ENCODE data around the gene TDO2.

TDO2 gene

DNA sequence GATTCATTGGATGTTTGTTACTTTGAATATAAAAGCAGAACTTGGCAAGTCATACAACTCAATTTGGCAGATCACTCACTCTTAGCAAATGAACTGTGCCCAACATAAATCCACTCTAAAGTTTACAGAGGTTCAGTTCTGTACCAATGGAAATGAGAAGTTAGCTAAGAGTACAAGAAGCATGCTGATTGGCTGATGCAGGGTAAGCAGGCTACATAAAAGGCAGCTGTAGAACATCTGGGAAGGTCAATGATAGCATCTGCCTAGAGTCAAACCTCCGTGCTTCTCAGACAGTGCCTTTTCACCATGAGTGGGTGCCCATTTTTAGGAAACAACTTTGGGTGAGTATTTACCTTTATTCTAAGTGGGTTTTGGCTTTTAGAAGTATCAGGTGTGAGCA lies at the start of gene TDO2:
Gene TDO2 (plus strand): TSS at position 244 of the 400 bp plus-strand sequence. CDS start 63 bp downstream, at position 307.
- Histone ChIP-seq H3K4me3 (no peak within 1 kb of the TSS), H3K27ac (no peak within 1 kb of the TSS)
- TF ChIP-seq, protein P1, sequence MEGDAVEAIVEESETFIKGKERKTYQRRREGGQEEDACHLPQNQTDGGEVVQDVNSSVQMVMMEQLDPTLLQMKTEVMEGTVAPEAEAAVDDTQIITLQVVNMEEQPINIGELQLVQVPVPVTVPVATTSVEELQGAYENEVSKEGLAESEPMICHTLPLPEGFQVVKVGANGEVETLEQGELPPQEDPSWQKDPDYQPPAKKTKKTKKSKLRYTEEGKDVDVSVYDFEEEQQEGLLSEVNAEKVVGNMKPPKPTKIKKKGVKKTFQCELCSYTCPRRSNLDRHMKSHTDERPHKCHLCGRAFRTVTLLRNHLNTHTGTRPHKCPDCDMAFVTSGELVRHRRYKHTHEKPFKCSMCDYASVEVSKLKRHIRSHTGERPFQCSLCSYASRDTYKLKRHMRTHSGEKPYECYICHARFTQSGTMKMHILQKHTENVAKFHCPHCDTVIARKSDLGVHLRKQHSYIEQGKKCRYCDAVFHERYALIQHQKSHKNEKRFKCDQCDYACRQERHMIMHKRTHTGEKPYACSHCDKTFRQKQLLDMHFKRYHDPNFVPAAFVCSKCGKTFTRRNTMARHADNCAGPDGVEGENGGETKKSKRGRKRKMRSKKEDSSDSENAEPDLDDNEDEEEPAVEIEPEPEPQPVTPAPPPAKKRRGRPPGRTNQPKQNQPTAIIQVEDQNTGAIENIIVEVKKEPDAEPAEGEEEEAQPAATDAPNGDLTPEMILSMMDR (IDR thresholded peaks at IDR 0.05) = no peak
- no peak for DNase-seq (ENCODE audit: low spot score)

DNA sequence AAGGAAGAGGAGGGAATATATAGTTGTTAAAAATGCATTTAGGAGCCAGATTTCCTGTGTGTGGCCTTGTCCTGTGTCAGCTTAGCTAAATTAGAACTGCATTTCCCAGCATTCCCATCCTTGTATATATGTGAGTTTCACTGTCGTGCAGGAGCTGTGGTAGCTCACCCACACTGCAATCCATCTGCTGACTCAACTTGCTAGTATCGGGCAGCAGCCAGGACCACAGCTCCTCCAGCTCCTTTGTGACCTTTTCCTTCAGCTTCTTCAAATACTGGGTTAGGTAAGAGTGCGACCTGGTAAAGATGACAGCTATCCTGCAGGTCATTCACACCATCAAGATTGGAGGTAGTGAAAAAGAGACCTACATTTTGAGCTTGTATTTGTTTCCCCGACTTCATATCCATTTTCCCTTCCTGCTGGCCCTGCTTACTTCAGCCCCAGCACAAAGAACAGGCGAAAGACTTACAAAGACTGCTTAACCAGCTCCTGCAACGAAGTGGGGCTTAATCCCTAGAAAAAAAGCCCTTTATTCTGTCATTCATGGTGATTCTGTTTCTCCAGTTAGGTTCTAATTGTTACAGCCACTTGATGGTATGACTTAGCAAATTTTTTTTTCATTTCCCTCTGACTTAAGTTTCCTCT lies 48.8 kb upstream of the TDO2 start:
- H3K27ac ChIP-seq = no peak overlapping the region
- no peak overlapping the region for H3K4me3 ChIP-seq
- TF ChIP-seq, protein P1 (IDR thresholded peaks at IDR 0.05) = no peak
- no peak for DNase-seq (ENCODE audit: low spot score)

DNA sequence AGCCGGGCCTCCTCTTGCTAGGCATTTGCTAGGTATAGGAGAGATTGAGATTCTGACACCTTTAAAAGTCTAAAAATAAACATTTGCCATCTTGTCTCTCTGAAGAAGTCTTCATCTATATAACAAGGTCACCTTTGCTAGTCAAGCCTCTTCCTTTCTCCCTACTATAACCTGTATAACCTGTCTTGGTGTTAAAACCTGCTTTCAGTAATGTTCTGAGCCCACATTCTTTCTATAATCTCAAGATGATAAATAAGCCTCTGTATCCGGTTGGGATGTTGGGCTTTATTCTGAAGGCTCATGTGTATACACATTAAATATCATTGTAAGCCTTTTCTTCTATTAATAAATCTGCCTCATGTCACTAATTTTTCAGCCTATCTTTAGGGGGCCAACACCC lies 47.6 kb upstream of the TDO2 start:
- TF ChIP-seq, protein P1 (IDR thresholded peaks at IDR 0.05) = no peak
- Histone ChIP-seq H3K4me3 (no peak overlapping the region), H3K27ac (no peak overlapping the region)
- no peak for DNase-seq (ENCODE audit: low spot score)

DNA sequence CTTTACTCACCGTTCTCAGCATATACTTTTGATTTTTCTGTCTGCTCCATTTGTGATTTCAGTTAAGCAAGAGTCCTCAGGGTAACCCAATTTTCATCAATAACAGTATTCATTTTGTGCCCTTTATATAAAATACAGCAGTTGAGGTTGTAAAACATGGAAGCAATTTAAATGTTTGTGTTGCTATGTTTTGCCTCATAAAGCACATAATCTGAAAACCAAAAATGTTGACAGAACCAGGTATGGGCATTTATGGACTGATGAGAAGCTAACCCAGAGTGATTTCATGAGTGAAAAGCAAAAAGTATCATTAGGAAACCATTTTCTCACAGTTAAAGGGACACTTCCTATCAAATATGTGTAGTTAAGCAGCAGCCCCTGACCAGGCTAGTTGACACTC lies 37.3 kb upstream of the TDO2 start, which contains the start of gene ASIC5:
Gene ASIC5 (minus strand): TSS at position 101 of the 400 bp plus-strand sequence. CDS start 51 bp downstream, at position 50.
- Histone ChIP-seq H3K27ac (no peak within 1 kb of the TSS), H3K4me3 (no peak within 1 kb of the TSS)
- TF ChIP-seq, protein P1 (IDR thresholded peaks at IDR 0.05) = no peak
- no peak for DNase-seq (ENCODE audit: low spot score)

DNA sequence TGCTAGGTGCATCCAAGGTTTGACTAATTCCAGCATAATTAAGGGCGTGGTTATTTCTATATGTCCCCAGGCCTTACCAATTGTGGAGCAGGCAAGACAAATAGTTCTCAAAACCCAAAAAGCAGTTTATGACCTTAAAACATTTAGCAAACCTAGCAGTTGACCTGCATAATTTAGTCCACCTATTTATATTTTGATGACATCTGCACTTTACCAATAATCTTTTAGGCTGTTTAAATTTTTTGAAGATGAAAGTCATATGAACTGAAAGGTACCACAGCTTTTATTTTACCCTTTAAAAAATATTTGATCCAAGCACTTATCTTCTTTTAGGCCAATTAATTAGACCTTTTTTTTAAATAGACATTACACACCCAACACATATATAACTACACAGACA lies 27.6 kb upstream of the TDO2 start:
- no peak for DNase-seq (ENCODE audit: low spot score)
- TF ChIP-seq, protein P1 (IDR thresholded peaks at IDR 0.05) = no peak
- H3K4me3 ChIP-seq = no peak overlapping the region
- no peak overlapping the region for H3K27ac ChIP-seq

DNA sequence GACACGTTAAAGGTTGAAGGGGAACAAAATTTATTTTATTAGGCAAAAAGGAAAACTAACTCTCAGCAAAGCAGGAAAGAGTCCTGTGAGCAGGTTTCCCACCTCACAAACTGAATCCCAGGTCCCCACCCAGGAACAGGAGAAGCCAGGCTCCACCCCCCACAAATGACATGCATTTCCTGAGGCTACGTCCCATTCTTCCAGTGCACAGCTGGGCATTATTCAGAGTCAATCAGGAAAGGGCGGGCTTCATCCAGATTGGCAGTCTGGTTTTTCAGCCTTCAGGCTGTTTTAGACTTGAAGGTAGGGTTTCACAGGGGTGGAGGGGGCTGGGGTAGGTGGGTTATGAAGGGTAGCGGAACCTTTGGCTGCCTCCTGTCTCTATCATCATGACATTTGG lies 25.5 kb upstream of the TDO2 start:
- Histone ChIP-seq H3K4me3 (no peak overlapping the region), H3K27ac (no peak overlapping the region)
- TF ChIP-seq, protein P1 (IDR thresholded peaks at IDR 0.05) = no peak
- no peak for DNase-seq (ENCODE audit: low spot score)

DNA sequence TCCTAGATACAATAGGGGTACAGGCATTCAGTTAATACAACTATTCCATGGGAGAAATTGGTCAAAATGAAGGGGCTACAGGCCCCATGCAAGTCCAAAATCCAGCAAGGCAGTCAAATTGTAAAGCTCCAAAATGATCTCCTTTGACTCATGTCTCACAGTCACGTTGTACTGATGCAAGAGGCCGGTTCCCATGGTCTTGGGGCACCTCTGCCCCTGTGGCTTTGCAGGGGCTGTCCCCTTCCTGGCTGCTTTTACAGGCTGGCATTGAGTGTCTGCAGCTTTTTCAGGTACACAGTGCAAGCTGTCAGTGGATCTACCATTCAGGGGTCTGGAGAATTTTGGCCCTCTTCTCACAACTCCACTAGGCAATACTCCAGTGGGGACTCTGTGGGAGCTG lies 24.9 kb upstream of the TDO2 start:
- Histone ChIP-seq H3K4me3 (no peak overlapping the region), H3K27ac (no peak overlapping the region)
- DNase-seq (ENCODE audit: low spot score) = no peak
- TF ChIP-seq, protein P1 (IDR thresholded peaks at IDR 0.05) = no peak
